ENCODE measurements around the gene TCEA2. TPM values are rescaled to one million over a fixed set of nuclear protein-coding genes. Genes with fewer than 3 reads are reported as not detected.

Gene TCEA2
- total and polyA plus RNA-seq, 9 of the 15 experiments (the other 6 are each of a cell fraction or from before 2014, with no cell fraction given), result 1.4 to 28.7 (median 5.4) TPM

GRCh38 chr20:64093013-64093503, 30.1 kb downstream of the TCEA2 start:
- WGBS (ENCODE audit: insufficient coverage, low coverage, missing lambda C conversion rate), result 12% methylated on average over 5 of the region's 9 CpGs
- Histone ChIP-seq H3K4me3 (no peak overlapping the region), H4K20me1 (replicated peaks; ENCODE audit: control insufficient read depth, insufficient read depth, low read length) (peaks cover 9% of the 10 kb centered on the region; the same call in 1 of the 2 replicates), H3K9ac (ENCODE audit: insufficient read depth in 1 of 2, low read depth in 2 of 2, low read length in 2 of 2) (no peak overlapping the region), H3K9me3 (replicated peaks; ENCODE audit: control insufficient read depth, insufficient read depth, low read depth, low read length) (no peaks in the 10 kb centered on the region), H3K36me3 (ENCODE audit: control insufficient read depth, insufficient read depth, low read length) (no peaks in the 10 kb centered on the region), H2AFZ (ENCODE audit: low read depth, low read length) (no peak overlapping the region), H3K4me1 (replicated peaks in 1 of 2; ENCODE audit: control insufficient read depth in 2 of 2, insufficient read depth in 2 of 2, low read length in 2 of 2) (peaks cover 0 to 26% of the 10 kb centered on the region in 2 experiments; a peak in 2 of 5 replicates), H3K27me3 (ENCODE audit: control insufficient read depth in 2 of 2, insufficient read depth in 2 of 2, low read length in 2 of 2) (peaks cover under 1 to 14% of the 10 kb centered on the region in 2 experiments; a peak in 4 of 5 replicates), H3K79me2 (ENCODE audit: control insufficient read depth, insufficient read depth, low read length) (no peaks in the 10 kb centered on the region), H3K27ac (ENCODE audit: extremely low read depth, low read depth, low read length) (no peak overlapping the region), H3K4me2 (ENCODE audit: insufficient read depth, low read length) (no peak overlapping the region), H3K9me1 (ENCODE audit: control insufficient read depth, insufficient read depth, low read length) (no peaks in the 10 kb centered on the region)
- no TSS peak for BruUV-seq (replicated peaks)
- in situ Hi-C loops (cut with MboI) (no loop called here), intact Hi-C loops (cut with micrococcal nuclease) (no loop called here)
- FAIRE-seq (no peak), ATAC-seq (peak; percentile 69), DNase-seq (ENCODE audit: extremely low read depth in 1 of 4, low spot score in 3 of 4) (peak in 3 of 4 experiments; percentile 32 to 41 (median 39))
- ChIA-PET POLR2A (no interaction called here), CTCF (ENCODE audit: low intra/inter-chr PET ratio) (no interaction called here)
- TF ChIP-seq FOXO4 (CRISPR knock-in tag; IDR thresholded peaks at IDR 0.05) (no peak), ESRRB (CRISPR knock-in tag; IDR thresholded peaks at IDR 0.05; ENCODE audit: borderline replicate concordance) (no peak), ZBTB7A (IDR thresholded peaks at IDR 0.05; ENCODE audit: borderline replicate concordance, control insufficient read depth, low read depth, low read length) (peak; percentile 53; the same call in 1 of the 2 replicates), ZNF184 (CRISPR knock-in tag; IDR thresholded peaks at IDR 0.05) (no peak), ZNF668 (CRISPR knock-in tag; IDR thresholded peaks at IDR 0.05) (no peak), SRF (CRISPR knock-in tag; IDR thresholded peaks at IDR 0.05) (no peak)
